HEK293 (cell line): Measurements from ENCODE around the gene CFAP70.

ENCODE experiments used
- CTCF ChIP-seq: fragments of 450-650 bp; formaldehyde crosslinking; IDR thresholded peaks from 2 replicates; pipeline ENCODE4 v1.5.1; 2016; ENCODE audit warnings: missing biosample characterization, missing genetic modification characterization
- YY1 ChIP-seq: fragments of 450-650 bp; formaldehyde crosslinking; IDR thresholded peaks from 2 replicates; pipeline ENCODE4 v1.5.1; 2018; ENCODE audit warnings: missing biosample characterization, missing genetic modification characterization
- ZBTB7A ChIP-seq: fragments of 450-650 bp; formaldehyde crosslinking; IDR thresholded peaks from 2 replicates; pipeline ENCODE4 v1.5.1; 2016; ENCODE audit warnings: low read depth, missing biosample characterization, missing genetic modification characterization
- ZNF561 ChIP-seq: fragments of 450-650 bp; IDR thresholded peaks from 2 replicates; pipeline ENCODE4 v1.5.1; 2018; ENCODE audit warnings: missing biosample characterization, missing genetic modification characterization, borderline replicate concordance
- ZNF670 ChIP-seq: fragments of 450-650 bp; formaldehyde crosslinking; IDR thresholded peaks from 2 replicates; pipeline ENCODE4 v1.5.1; 2016; ENCODE audit warnings: missing biosample characterization, missing genetic modification characterization, low read depth
- ZNF843 ChIP-seq: fragments of 450-650 bp; formaldehyde crosslinking; IDR thresholded peaks from 2 replicates; pipeline ENCODE4 v1.5.1; 2016; ENCODE audit warnings: missing biosample characterization, missing genetic modification characterization
- TF ChIP-seq, protein P1 (sequence below): fragments of 450-650 bp; formaldehyde crosslinking; IDR thresholded peaks from 2 replicates; pipeline ENCODE4 v1.5.1; 2016; ENCODE audit warnings: missing biosample characterization, missing genetic modification characterization
- TF ChIP-seq, protein P2 (sequence below): fragments of 450-650 bp; formaldehyde crosslinking; IDR thresholded peaks from 2 replicates; pipeline ENCODE4 v1.5.1; 2016; ENCODE audit warnings: missing biosample characterization, missing genetic modification characterization

- no peak for TF ChIP-seq CTCF (tag by site-specific recombination)
- no peak for TF ChIP-seq ZNF670 (tag by site-specific recombination)
- TF ChIP-seq, protein P1, sequence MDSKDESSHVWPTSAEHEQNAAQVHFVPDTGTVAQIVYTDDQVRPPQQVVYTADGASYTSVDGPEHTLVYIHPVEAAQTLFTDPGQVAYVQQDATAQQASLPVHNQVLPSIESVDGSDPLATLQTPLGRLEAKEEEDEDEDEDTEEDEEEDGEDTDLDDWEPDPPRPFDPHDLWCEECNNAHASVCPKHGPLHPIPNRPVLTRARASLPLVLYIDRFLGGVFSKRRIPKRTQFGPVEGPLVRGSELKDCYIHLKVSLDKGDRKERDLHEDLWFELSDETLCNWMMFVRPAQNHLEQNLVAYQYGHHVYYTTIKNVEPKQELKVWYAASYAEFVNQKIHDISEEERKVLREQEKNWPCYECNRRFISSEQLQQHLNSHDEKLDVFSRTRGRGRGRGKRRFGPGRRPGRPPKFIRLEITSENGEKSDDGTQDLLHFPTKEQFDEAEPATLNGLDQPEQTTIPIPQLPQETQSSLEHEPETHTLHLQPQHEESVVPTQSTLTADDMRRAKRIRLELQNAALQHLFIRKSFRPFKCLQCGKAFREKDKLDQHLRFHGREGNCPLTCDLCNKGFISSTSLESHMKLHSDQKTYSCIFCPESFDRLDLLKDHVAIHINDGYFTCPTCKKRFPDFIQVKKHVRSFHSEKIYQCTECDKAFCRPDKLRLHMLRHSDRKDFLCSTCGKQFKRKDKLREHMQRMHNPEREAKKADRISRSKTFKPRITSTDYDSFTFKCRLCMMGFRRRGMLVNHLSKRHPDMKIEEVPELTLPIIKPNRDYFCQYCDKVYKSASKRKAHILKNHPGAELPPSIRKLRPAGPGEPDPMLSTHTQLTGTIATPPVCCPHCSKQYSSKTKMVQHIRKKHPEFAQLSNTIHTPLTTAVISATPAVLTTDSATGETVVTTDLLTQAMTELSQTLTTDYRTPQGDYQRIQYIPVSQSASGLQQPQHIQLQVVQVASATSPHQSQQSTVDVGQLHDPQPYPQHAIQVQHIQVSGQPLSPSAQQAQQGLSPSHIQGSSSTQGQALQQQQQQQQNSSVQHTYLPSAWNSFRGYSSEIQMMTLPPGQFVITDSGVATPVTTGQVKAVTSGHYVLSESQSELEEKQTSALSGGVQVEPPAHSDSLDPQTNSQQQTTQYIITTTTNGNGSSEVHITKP (tag by site-specific recombination): no peak
- no peak for TF ChIP-seq ZNF561 (tag by site-specific recombination)
- no peak for TF ChIP-seq ZNF843 (tag by site-specific recombination)
- TF ChIP-seq, protein P2, sequence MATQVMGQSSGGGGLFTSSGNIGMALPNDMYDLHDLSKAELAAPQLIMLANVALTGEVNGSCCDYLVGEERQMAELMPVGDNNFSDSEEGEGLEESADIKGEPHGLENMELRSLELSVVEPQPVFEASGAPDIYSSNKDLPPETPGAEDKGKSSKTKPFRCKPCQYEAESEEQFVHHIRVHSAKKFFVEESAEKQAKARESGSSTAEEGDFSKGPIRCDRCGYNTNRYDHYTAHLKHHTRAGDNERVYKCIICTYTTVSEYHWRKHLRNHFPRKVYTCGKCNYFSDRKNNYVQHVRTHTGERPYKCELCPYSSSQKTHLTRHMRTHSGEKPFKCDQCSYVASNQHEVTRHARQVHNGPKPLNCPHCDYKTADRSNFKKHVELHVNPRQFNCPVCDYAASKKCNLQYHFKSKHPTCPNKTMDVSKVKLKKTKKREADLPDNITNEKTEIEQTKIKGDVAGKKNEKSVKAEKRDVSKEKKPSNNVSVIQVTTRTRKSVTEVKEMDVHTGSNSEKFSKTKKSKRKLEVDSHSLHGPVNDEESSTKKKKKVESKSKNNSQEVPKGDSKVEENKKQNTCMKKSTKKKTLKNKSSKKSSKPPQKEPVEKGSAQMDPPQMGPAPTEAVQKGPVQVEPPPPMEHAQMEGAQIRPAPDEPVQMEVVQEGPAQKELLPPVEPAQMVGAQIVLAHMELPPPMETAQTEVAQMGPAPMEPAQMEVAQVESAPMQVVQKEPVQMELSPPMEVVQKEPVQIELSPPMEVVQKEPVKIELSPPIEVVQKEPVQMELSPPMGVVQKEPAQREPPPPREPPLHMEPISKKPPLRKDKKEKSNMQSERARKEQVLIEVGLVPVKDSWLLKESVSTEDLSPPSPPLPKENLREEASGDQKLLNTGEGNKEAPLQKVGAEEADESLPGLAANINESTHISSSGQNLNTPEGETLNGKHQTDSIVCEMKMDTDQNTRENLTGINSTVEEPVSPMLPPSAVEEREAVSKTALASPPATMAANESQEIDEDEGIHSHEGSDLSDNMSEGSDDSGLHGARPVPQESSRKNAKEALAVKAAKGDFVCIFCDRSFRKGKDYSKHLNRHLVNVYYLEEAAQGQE: no peak
- no peak for TF ChIP-seq ZBTB7A (tag by site-specific recombination)
- no peak for TF ChIP-seq YY1 (tag by site-specific recombination)
These were observed 97.2 kb downstream of the CFAP70 start for GRCh38 chr10:73261362-73261995.
